Ascending aorta (tissue), 2 donors: ENCODE measurements around the gene AKAP6. TPM values are rescaled to one million over a fixed set of nuclear protein-coding genes. Genes with fewer than 3 reads are reported as not detected.
A peak's percentile ranks its signal among the peaks of the same experiment; 100 is the strongest.

Source experiments
- DNase-seq, 2 donors: peaks; one replicate each; pipeline ENCODE4 v3.0.0-alpha.2; 2019; ENCODE audit warnings: low spot score in 2 of 2
- H3K27ac ChIP-seq, 2 donors: fragments of 200-600 bp; sonication (generic); one replicate each; pipeline ENCODE4 v1.5.1; 2016 to 2017; ENCODE audit warnings: mild to moderate bottlenecking in 1 of 2
- H3K27me3 ChIP-seq: fragments of 200-600 bp; sonication (generic); one replicate; pipeline ENCODE4 v1.5.1; 2017
- H3K36me3 ChIP-seq, 2 donors: fragments of 200-600 bp; sonication (generic); one replicate each; pipeline ENCODE4 v1.5.1; 2016
- H3K4me1 ChIP-seq, 2 donors: fragments of 200-600 bp; sonication (generic); one replicate each; pipeline ENCODE4 v1.5.1; 2016 to 2017; ENCODE audit warnings: mild to moderate bottlenecking in 1 of 2
- H3K4me3 ChIP-seq, 2 donors: fragments of 200-600 bp; sonication (generic); one replicate each; pipeline ENCODE4 v1.5.1; 2016 to 2017; ENCODE audit warnings: mild to moderate bottlenecking in 1 of 2
- H3K9me3 ChIP-seq, 2 donors: fragments of 200-600 bp; sonication (generic); one replicate each; pipeline ENCODE4 v1.5.1; 2016
- CTCF ChIP-seq, 3 experiments: fragments of 200-600 bp in 2 of 3; fragments of 450-650 bp in 1 of 3; sonication (generic) in 2 of 3; IDR thresholded peaks; one replicate each; pipeline ENCODE4 v1.5.1; 2016 to 2019; ENCODE audit warnings: antibody characterized with exemption in 3 of 3, mild to moderate bottlenecking in 1 of 3, moderate library complexity in 1 of 3
- intact Hi-C: fragments of 100-400 bp; cut with DNase I; formaldehyde crosslinking; loops from one replicate; pipeline ENCODE4 v1.15.1; 2023
- total RNA-seq: library from RNA; depleted of rRNA; stranded (reverse); fragments of >200 nt; gene quantifications from one replicate; pipeline ENCODE4 v1.1.0, GENCODE V29; 2016

AKAP6 gene
- total RNA-seq, 1 donor from 2014 or later: 21.1 TPM

- Histone ChIP-seq H3K4me1 (peaks cover 3 to 25% of the 10 kb centered on the region in 2 donors), H3K27ac (peak overlapping the region; percentile 61 to 62), H3K36me3 (no peaks in the 10 kb centered on the region), H3K4me3 (peak overlapping the region in 1 of 2 donors; percentile 6), H3K27me3 (no peaks in the 10 kb centered on the region), H3K9me3 (no peaks in the 10 kb centered on the region)
- intact Hi-C loops: loop anchor here (5.0 kb wide), 2 partner anchors 34 to 184 kb away; no protein-coding TSS in a partner anchor
- no peak for TF ChIP-seq CTCF (IDR thresholded peaks at IDR 0.05)
- no peak for DNase-seq
Measured at GRCh38 chr14:32761381-32761968, 432.4 kb downstream of the AKAP6 start.

- DNase-seq: no peak
- no peaks in the 10 kb centered on the region for H3K27me3 ChIP-seq
- H3K4me1 ChIP-seq: peaks cover 3 to 25% of the 10 kb centered on the region in 2 donors
- H3K36me3 ChIP-seq: no peaks in the 10 kb centered on the region
- H3K27ac ChIP-seq: peak overlapping the region in 1 of 2 donors; percentile 26
- no peak for TF ChIP-seq CTCF (IDR thresholded peaks at IDR 0.05)
- H3K4me3 ChIP-seq: no peak overlapping the region
- intact Hi-C loops: loop anchor here (5.0 kb wide), 2 partner anchors 36 to 186 kb away; no protein-coding TSS in a partner anchor
- no peaks in the 10 kb centered on the region for H3K9me3 ChIP-seq
Measured at GRCh38 chr14:32762886-32763285, 433.8 kb downstream of the AKAP6 start.

- Histone ChIP-seq H3K27ac (no peak overlapping the region), H3K4me3 (no peak overlapping the region), H3K36me3 (no peaks in the 10 kb centered on the region), H3K27me3 (no peaks in the 10 kb centered on the region), H3K4me1 (peaks cover 3 to 25% of the 10 kb centered on the region in 2 donors), H3K9me3 (no peaks in the 10 kb centered on the region)
- no peak for TF ChIP-seq CTCF (IDR thresholded peaks at IDR 0.05)
- DNase-seq: no peak
- intact Hi-C loops: loop anchor here (5.0 kb wide), 2 partner anchors 36 to 186 kb away; no protein-coding TSS in a partner anchor
Measured at GRCh38 chr14:32763673-32764072, 434.6 kb downstream of the AKAP6 start.

GRCh38 chr14:32764131-32764530 lies 435.0 kb downstream of the AKAP6 start:
- H3K9me3 ChIP-seq: no peaks in the 10 kb centered on the region
- no peak for TF ChIP-seq CTCF (IDR thresholded peaks at IDR 0.05)
- H3K36me3 ChIP-seq: no peaks in the 10 kb centered on the region
- H3K27me3 ChIP-seq: no peaks in the 10 kb centered on the region
- H3K4me3 ChIP-seq: no peak overlapping the region
- peaks cover 3 to 25% of the 10 kb centered on the region in 2 donors for H3K4me1 ChIP-seq
- intact Hi-C loops: loop anchor here (5.0 kb wide), 2 partner anchors 37 to 187 kb away; no protein-coding TSS in a partner anchor
- DNase-seq: no peak
- H3K27ac ChIP-seq: no peak overlapping the region

GRCh38 chr14:32770422-32770821 lies 441.3 kb downstream of the AKAP6 start:
- Histone ChIP-seq H3K36me3 (peaks cover 4 to 14% of the 10 kb centered on the region in 2 donors), H3K4me1 (no peaks in the 10 kb centered on the region), H3K27ac (no peak overlapping the region), H3K4me3 (no peak overlapping the region), H3K27me3 (no peaks in the 10 kb centered on the region), H3K9me3 (no peaks in the 10 kb centered on the region)
- no peak for DNase-seq
- no peak for TF ChIP-seq CTCF (IDR thresholded peaks at IDR 0.05)
- intact Hi-C loops: no loop called here
